A549 (cell line): ENCODE measurements around the gene TCHP. TPM values are rescaled to one million over a fixed set of nuclear protein-coding genes. Genes with fewer than 3 reads are reported as not detected.

Experiments used
- ATAC-seq, 2 experiments: fragments of 200-7000 bp in 1 of 2; fragments of >200 bp in 1 of 2; cut with Nextera tagmentation in 1 of 2; cut with Tn5 transposase in 1 of 2; 3 replicates each; pipeline versions ENCODE4 v1.8.0 to v1.9.1; 2018 to 2020; ENCODE audit warnings: mild to moderate bottlenecking in 1 of 2, moderate library complexity in 1 of 2
- CTCF ChIA-PET: fragments of 300-600 bp; sonication (Branson Sonifier 250); formaldehyde crosslinking; extraction: SDS; loops from one replicate; lab custom pipeline; 2021; ENCODE audit warnings: antibody characterized with exemption, inconsistent platforms; lab: Yijun Ruan, JAX
- POLR2A ChIA-PET: fragments of 350-600 bp; formaldehyde crosslinking; extraction: SDS; loops from one replicate; lab custom pipeline; 2021; ENCODE audit warnings: antibody characterized with exemption, inconsistent platforms; lab: Yijun Ruan, JAX
- DNase-seq, 2 experiments: peaks; one replicate each; pipeline versions ENCODE4 v3.0.0 to v3.0.0-alpha.2; 2011 to 2016; ENCODE audit warnings: low read depth in 1 of 2, low spot score in 1 of 2
- FAIRE-seq: peaks from 2 replicates; lab custom pipeline; 2011; peaks lifted over from hg19 to GRCh38; lab: Jason Lieb, UNC
- H3K27ac ChIP-seq, 2 experiments: fragments of >200 bp; sonication (Bioruptor Twin); formaldehyde crosslinking; 3 replicates each; pipeline ENCODE4 v1.5.1; 2016 to 2017
- H3K4me1 ChIP-seq: fragments of >200 bp; sonication (Bioruptor Twin); formaldehyde crosslinking; 3 replicates; pipeline ENCODE4 v1.6.1; 2016
- H3K4me2 ChIP-seq: fragments of >200 bp; sonication (Bioruptor Twin); formaldehyde crosslinking; 3 replicates; pipeline ENCODE4 v1.6.1; 2016
- H3K4me3 ChIP-seq: fragments of >200 bp; sonication (Bioruptor Twin); formaldehyde crosslinking; 3 replicates; pipeline ENCODE4 v1.5.1; 2016
- H3K9me3 ChIP-seq: fragments of >200 bp; sonication (Bioruptor Twin); formaldehyde crosslinking; 3 replicates; pipeline ENCODE4 v1.6.1; 2016
- CBX8 ChIP-seq: fragments of 200-600 bp; sonication (generic); IDR thresholded peaks from 2 replicates; pipeline ENCODE4 v1.6.1; 2016
- CEBPB ChIP-seq, 2 experiments: fragments of >200 bp in 1 of 2; sonication (Bioruptor Twin) in 1 of 2; formaldehyde crosslinking in 1 of 2; IDR thresholded peaks; 2 replicates each; pipeline ENCODE4 v1.6.1; 2012 to 2016
- CHD2 ChIP-seq: fragments of 150-350 bp; IDR thresholded peaks from 2 replicates; pipeline ENCODE4 v1.6.1; 2014; ENCODE audit warnings: low read length; ENCODE audit not compliant: partially characterized antibody
- CHD4 ChIP-seq: fragments of 200-600 bp; sonication (generic); IDR thresholded peaks from 2 replicates; pipeline ENCODE4 v1.6.1; 2016; ENCODE audit warnings: antibody characterized with exemption, mild to moderate bottlenecking, borderline replicate concordance
- E2F6 ChIP-seq: IDR thresholded peaks from 2 replicates; pipeline ENCODE4 v1.6.1; 2012; ENCODE audit warnings: low read depth, borderline replicate concordance
- EHMT2 ChIP-seq: fragments of 200-600 bp; sonication (generic); IDR thresholded peaks from 2 replicates; pipeline ENCODE4 v1.6.1; 2016; ENCODE audit warnings: antibody characterized with exemption, low read depth, mild to moderate bottlenecking, moderate library complexity
- ELK1 ChIP-seq: fragments of 150-350 bp; IDR thresholded peaks from 2 replicates; pipeline ENCODE4 v1.6.1; 2014; ENCODE audit warnings: low read depth, mild to moderate bottlenecking, low read length
- FOSB ChIP-seq: fragments of 250-450 bp; sonication (Bioruptor Pico); IDR thresholded peaks from 2 replicates; pipeline ENCODE4 v1.5.0; 2020; ENCODE audit warnings: mild to moderate bottlenecking, moderate library complexity
- FOSL2 ChIP-seq, 2 experiments: fragments of 450-650 bp in 1 of 2; fragments of >200 bp in 1 of 2; sonication (Bioruptor Twin) in 1 of 2; formaldehyde crosslinking; IDR thresholded peaks; 2 replicates each; pipeline versions ENCODE4 v1.5.0 to v1.6.1; 2016 to 2020; ENCODE audit warnings: mild to moderate bottlenecking in 1 of 2, moderate library complexity in 1 of 2
- FOXS1 ChIP-seq: fragments of 250-450 bp; sonication (Bioruptor Pico); IDR thresholded peaks from 2 replicates; pipeline ENCODE4 v1.5.0; 2020; ENCODE audit warnings: mild to moderate bottlenecking, moderate library complexity
- HOXA7 ChIP-seq: fragments of 250-450 bp; sonication (Bioruptor Pico); IDR thresholded peaks from 2 replicates; pipeline ENCODE4 v1.5.0; 2020; ENCODE audit warnings: mild to moderate bottlenecking, moderate library complexity
- KDM5A ChIP-seq: fragments of 200-600 bp; sonication (generic); IDR thresholded peaks from 2 replicates; pipeline ENCODE4 v1.6.1; 2016; ENCODE audit warnings: antibody characterized with exemption, mild to moderate bottlenecking
- MAFK ChIP-seq: fragments of 450-650 bp; IDR thresholded peaks from 2 replicates; pipeline ENCODE4 v1.6.1; 2014; ENCODE audit not compliant: partially characterized antibody
- POLR2AphosphoS2 ChIP-seq: conservative IDR thresholded peaks from 2 replicates; pipeline ENCODE4 v1.6.1; 2012; ENCODE audit warnings: low read length, improper control_type of control experiment, inconsistent platforms
- RAD21 ChIP-seq, 2 experiments: fragments of >200 bp in 1 of 2; sonication (Bioruptor Twin) in 1 of 2; formaldehyde crosslinking in 1 of 2; IDR thresholded peaks in 1 of 2; conservative IDR thresholded peaks in 1 of 2; 2 replicates in 1 of 2; 3 replicates in 1 of 2; pipeline ENCODE4 v1.6.1; 2012 to 2018; ENCODE audit warnings: inconsistent platforms in 1 of 2
- RFX5 ChIP-seq: fragments of 450-650 bp; IDR thresholded peaks from 2 replicates; pipeline ENCODE4 v1.7.1; 2014; ENCODE audit warnings: antibody characterized with exemption, mild to moderate bottlenecking, moderate library complexity
- SMC3 ChIP-seq: fragments of >200 bp; sonication (Bioruptor Twin); formaldehyde crosslinking; IDR thresholded peaks from 3 replicates; pipeline ENCODE4 v1.6.1; 2018; ENCODE audit warnings: inconsistent platforms
- SREBF2 ChIP-seq: fragments of 450-650 bp; IDR thresholded peaks from 2 replicates; pipeline ENCODE4 v1.6.1; 2014; ENCODE audit warnings: mild to moderate bottlenecking, moderate library complexity
- TP53 ChIP-seq: fragments of 250-450 bp; sonication (Bioruptor Pico); IDR thresholded peaks from 2 replicates; pipeline ENCODE4 v1.5.0; 2021; ENCODE audit warnings: mild to moderate bottlenecking, moderate library complexity
- ZFP36 ChIP-seq: fragments of 450-650 bp; IDR thresholded peaks from 2 replicates; pipeline ENCODE4 v1.6.1; 2014; ENCODE audit warnings: borderline replicate concordance; ENCODE audit not compliant: partially characterized antibody
- ZNF302 ChIP-seq: fragments of 250-450 bp; sonication (Bioruptor Pico); IDR thresholded peaks from 2 replicates; pipeline ENCODE4 v1.9.0; 2021; ENCODE audit warnings: inconsistent platforms, mild to moderate bottlenecking, moderate library complexity
- ZSCAN20 ChIP-seq: fragments of 250-450 bp; sonication (Bioruptor Pico); IDR thresholded peaks from 2 replicates; pipeline ENCODE4 v1.8.0; 2022; ENCODE audit warnings: mild to moderate bottlenecking, moderate library complexity
- WGBS: methylation state at CpG from one replicate; pipeline ENCODE4 v1.1.6; 2017; ENCODE audit errors: missing lambda C conversion rate; 5-methylcytosine and 5-hydroxymethylcytosine counted together
- polyA plus RNA-seq, 4 experiments: library from polyadenylated mRNA; depleted of rRNA in 3 of 4; stranded (reverse); fragments of >200 nt; fragmentation: RNase III in 1 of 4; extraction: RNeasy Plus Mini Kit Qiagen cat#74134 plus additional on column Dnase treatment in 1 of 4; gene quantifications; 2 replicates in 3 of 4; 3 replicates in 1 of 4; pipeline ENCODE4 v1.2.3, GENCODE V29; 2011 to 2017
- TF ChIP-seq, protein P1 (sequence below): IDR thresholded peaks from 2 replicates; pipeline ENCODE4 v1.6.1; 2012
- TF ChIP-seq, protein P2 (sequence below): fragments of 250-450 bp; sonication (Bioruptor Pico); IDR thresholded peaks from 2 replicates; pipeline ENCODE4 v1.5.0; 2020; ENCODE audit warnings: low read depth, mild to moderate bottlenecking, moderate library complexity
- TF ChIP-seq, protein P3 (sequence below): fragments of 250-450 bp; sonication (Bioruptor Pico); IDR thresholded peaks from 2 replicates; pipeline ENCODE4 v1.5.0; 2021; ENCODE audit warnings: mild to moderate bottlenecking, moderate library complexity, borderline replicate concordance
- TF ChIP-seq, protein P4 (sequence below): IDR thresholded peaks from 2 replicates; pipeline ENCODE4 v1.6.1; 2012
- TF ChIP-seq, protein P5 (sequence below): fragments of >200 bp; sonication (Bioruptor Twin); formaldehyde crosslinking; IDR thresholded peaks from 2 replicates; pipeline ENCODE4 v1.6.1; 2016

Gene TCHP
- polyA plus RNA-seq, 2 of the 4 experiments (the other 2 are of a cell fraction): 18.4 to 33.4 TPM

DNA sequence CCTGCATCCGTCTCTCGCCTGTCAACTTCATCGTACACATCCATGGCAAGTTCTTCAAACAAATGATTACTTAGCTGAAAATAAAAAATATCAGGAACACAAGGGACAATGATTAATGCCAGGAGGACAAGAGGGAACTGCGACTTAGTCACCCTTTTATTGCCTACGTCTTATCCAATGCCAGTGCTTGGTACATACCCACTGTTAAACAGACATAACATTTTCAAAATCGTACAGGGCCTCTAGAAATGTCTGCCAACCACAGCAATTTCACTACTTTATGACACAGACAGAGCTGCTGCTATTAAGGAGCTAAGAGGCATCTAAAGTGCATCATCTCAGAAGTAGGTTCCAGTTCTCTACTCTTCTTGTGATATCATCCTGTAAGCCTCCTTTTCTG is 61.5 kb downstream of the TCHP start:
- ChIA-PET POLR2A (no interaction called here), CTCF (interaction anchor here (0.6 kb wide), 1 partner anchor 479 kb away, joined by 3 read pairs; no protein-coding TSS in a partner anchor)
- 79% methylated on average over 6 of the region's 6 CpGs for WGBS
- no peak overlapping the region for H3K4me2 ChIP-seq
- no peak for ATAC-seq
- TF ChIP-seq RFX5: no peak
- TF ChIP-seq, protein P1, sequence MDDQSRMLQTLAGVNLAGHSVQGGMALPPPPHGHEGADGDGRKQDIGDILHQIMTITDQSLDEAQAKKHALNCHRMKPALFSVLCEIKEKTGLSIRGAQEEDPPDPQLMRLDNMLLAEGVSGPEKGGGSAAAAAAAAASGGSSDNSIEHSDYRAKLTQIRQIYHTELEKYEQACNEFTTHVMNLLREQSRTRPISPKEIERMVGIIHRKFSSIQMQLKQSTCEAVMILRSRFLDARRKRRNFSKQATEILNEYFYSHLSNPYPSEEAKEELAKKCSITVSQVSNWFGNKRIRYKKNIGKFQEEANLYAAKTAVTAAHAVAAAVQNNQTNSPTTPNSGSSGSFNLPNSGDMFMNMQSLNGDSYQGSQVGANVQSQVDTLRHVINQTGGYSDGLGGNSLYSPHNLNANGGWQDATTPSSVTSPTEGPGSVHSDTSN: no peak
- no peak for TF ChIP-seq ZNF302 (CRISPR knock-in tag)
- TF ChIP-seq, protein P2, sequence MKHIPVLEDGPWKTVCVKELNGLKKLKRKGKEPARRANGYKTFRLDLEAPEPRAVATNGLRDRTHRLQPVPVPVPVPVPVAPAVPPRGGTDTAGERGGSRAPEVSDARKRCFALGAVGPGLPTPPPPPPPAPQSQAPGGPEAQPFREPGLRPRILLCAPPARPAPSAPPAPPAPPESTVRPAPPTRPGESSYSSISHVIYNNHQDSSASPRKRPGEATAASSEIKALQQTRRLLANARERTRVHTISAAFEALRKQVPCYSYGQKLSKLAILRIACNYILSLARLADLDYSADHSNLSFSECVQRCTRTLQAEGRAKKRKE: no peak
- TF ChIP-seq FOSB (CRISPR knock-in tag): no peak
- TF ChIP-seq CHD2: no peak
- TF ChIP-seq, protein P3, sequence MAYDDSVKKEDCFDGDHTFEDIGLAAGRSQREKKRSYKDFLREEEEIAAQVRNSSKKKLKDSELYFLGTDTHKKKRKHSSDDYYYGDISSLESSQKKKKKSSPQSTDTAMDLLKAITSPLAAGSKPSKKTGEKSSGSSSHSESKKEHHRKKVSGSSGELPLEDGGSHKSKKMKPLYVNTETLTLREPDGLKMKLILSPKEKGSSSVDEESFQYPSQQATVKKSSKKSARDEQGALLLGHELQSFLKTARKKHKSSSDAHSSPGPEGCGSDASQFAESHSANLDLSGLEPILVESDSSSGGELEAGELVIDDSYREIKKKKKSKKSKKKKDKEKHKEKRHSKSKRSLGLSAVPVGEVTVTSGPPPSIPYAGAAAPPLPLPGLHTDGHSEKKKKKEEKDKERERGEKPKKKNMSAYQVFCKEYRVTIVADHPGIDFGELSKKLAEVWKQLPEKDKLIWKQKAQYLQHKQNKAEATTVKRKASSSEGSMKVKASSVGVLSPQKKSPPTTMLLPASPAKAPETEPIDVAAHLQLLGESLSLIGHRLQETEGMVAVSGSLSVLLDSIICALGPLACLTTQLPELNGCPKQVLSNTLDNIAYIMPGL (CRISPR knock-in tag): no peak
- TF ChIP-seq MAFK: no peak
- TF ChIP-seq ELK1: no peak
- TF ChIP-seq, protein P4, sequence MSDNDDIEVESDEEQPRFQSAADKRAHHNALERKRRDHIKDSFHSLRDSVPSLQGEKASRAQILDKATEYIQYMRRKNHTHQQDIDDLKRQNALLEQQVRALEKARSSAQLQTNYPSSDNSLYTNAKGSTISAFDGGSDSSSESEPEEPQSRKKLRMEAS: no peak
- TF ChIP-seq SMC3: no peak
- no peak for TF ChIP-seq KDM5A
- no peak for TF ChIP-seq POLR2AphosphoS2
- no peak for FAIRE-seq
- H3K4me1 ChIP-seq: no peaks in the 10 kb centered on the region
- H3K27ac ChIP-seq: no peak overlapping the region
- H3K4me3 ChIP-seq: no peak overlapping the region
- DNase-seq: no peak
- no peaks in the 10 kb centered on the region for H3K9me3 ChIP-seq

- ATAC-seq (no peak), FAIRE-seq (no peak), DNase-seq (no peak)
- H3K4me3 ChIP-seq: no peak overlapping the region
- H3K4me2 ChIP-seq: no peak overlapping the region
- H3K4me1 ChIP-seq: no peaks in the 10 kb centered on the region
- no peak overlapping the region for H3K27ac ChIP-seq
- CTCF ChIA-PET: no interaction called here
- TF ChIP-seq CBX8: no peak
- TF ChIP-seq ZSCAN20: no peak
- no peak for TF ChIP-seq E2F6
- TF ChIP-seq CEBPB (IDR thresholded peaks at IDR 0.05): no peak
- no peak for TF ChIP-seq HOXA7
- TF ChIP-seq, protein P5, sequence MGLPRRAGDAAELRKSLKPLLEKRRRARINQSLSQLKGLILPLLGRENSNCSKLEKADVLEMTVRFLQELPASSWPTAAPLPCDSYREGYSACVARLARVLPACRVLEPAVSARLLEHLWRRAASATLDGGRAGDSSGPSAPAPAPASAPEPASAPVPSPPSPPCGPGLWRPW: no peak
- no peak for TF ChIP-seq RFX5
- no peak for TF ChIP-seq ZFP36
- TF ChIP-seq CHD4: no peak
- TF ChIP-seq TP53 (CRISPR knock-in tag): no peak
- TF ChIP-seq MAFK: no peak
- TF ChIP-seq SREBF2: no peak
- no peak for TF ChIP-seq ELK1
- no peak for TF ChIP-seq RAD21 (conservative IDR thresholded peaks at IDR 0.05 in 1 of 2, IDR thresholded peaks at IDR 0.05 in 1 of 2)
- no peak for TF ChIP-seq FOSL2 (IDR thresholded peaks at IDR 0.05)
- TF ChIP-seq FOSL2 (CRISPR knock-in tag; IDR thresholded peaks at IDR 0.05): no peak
- TF ChIP-seq, protein P4: no peak
- TF ChIP-seq FOXS1: no peak
- TF ChIP-seq EHMT2: no peak
- TF ChIP-seq POLR2AphosphoS2: no peak
- H3K9me3 ChIP-seq: no peaks in the 10 kb centered on the region
- POLR2A ChIA-PET: no interaction called here
- WGBS: 78% methylated on average over 3 of the region's 3 CpGs
Measured at GRCh38 chr12:109962398-109962797, 62.3 kb downstream of the TCHP start.
